Panc1 (cell line): ENCODE measurements around the gene EPHX1. TPM values are rescaled to one million over a fixed set of nuclear protein-coding genes. Genes with fewer than 3 reads are reported as not detected.

Experiments
- ATAC-seq: fragments of 200-7000 bp; cut with Tn5 transposase; 2 replicates; pipeline ENCODE4 v1.9.1; 2020; ENCODE audit warnings: mild to moderate bottlenecking, moderate library complexity
- BruUV-seq: library from RNA; stranded (reverse); fragments of 400-500 nt; replicated peaks from 2 replicates; lab custom pipeline; 2021; lab: Mats Ljungman, UMichigan
- CTCF ChIA-PET: fragments of 300-600 bp; sonication (Branson Sonifier 250); formaldehyde crosslinking; loops from one replicate; lab custom pipeline; 2022; ENCODE audit warnings: antibody characterized with exemption; lab: Charles Lee
- POLR2A ChIA-PET: fragments of 300-600 bp; sonication (Branson Sonifier 250); formaldehyde crosslinking; loops from one replicate; lab custom pipeline; 2022; ENCODE audit warnings: antibody characterized with exemption; lab: Charles Lee
- DNase-seq: peaks from one replicate; pipeline ENCODE4 v3.0.0-alpha.2; 2010; ENCODE audit warnings: low read depth, low spot score
- H3K27ac ChIP-seq: 2 replicates; pipeline ENCODE4 v1.5.1; 2011; ENCODE audit warnings: mild to moderate bottlenecking, low read length, inconsistent platforms
- H3K27me3 ChIP-seq: fragments of 200-500 bp; sonication (Bioruptor generic); 2 replicates; pipeline ENCODE4 v1.6.0; 2014; ENCODE audit warnings: low read length, inconsistent platforms; ENCODE audit not compliant: control insufficient read depth, insufficient read depth
- H3K36me3 ChIP-seq: fragments of 200-500 bp; sonication (Bioruptor generic); 2 replicates; pipeline ENCODE4 v1.5.1; 2014; ENCODE audit warnings: inconsistent platforms, mild to moderate bottlenecking, low read length, moderate library complexity; ENCODE audit not compliant: control insufficient read depth, insufficient read depth
- H3K4me1 ChIP-seq: 2 replicates; pipeline ENCODE4 v1.5.1; 2011; ENCODE audit warnings: inconsistent platforms, mild to moderate bottlenecking, low read length, moderate library complexity; ENCODE audit not compliant: control insufficient read depth, insufficient read depth
- H3K4me3 ChIP-seq, 2 experiments: 2 replicates each; pipeline ENCODE4 v1.5.1; 2011 to 2012; ENCODE audit warnings: low read depth in 2 of 2, low read length in 2 of 2, mild to moderate bottlenecking in 2 of 2, inconsistent platforms in 1 of 2, moderate library complexity in 1 of 2
- H3K9me3 ChIP-seq: fragments of 200-500 bp; sonication (Bioruptor generic); 2 replicates; pipeline ENCODE4 v1.5.1; 2014; ENCODE audit warnings: low read depth, mild to moderate bottlenecking, inconsistent platforms, low read length, moderate library complexity; ENCODE audit not compliant: control insufficient read depth, insufficient read depth
- POLR2AphosphoS5 ChIP-seq: IDR thresholded peaks from 2 replicates; pipeline ENCODE4 v1.6.1; 2012; ENCODE audit warnings: mild to moderate bottlenecking, low read depth, low read length, moderate library complexity
- SIN3A ChIP-seq: IDR thresholded peaks from 2 replicates; pipeline ENCODE4 v1.6.1; 2012; ENCODE audit warnings: low read depth, mild to moderate bottlenecking, low read length, moderate library complexity, borderline replicate concordance; ENCODE audit not compliant: insufficient read depth
- TCF7L2 ChIP-seq: IDR thresholded peaks from 2 replicates; pipeline ENCODE4 v1.6.1; 2011; ENCODE audit warnings: mild to moderate bottlenecking, low read depth, low read length, inconsistent platforms
- in situ Hi-C: cut with HindIII; loops from 2 replicates; pipeline ENCODE4 v1.10.0; 2016; ENCODE audit warnings: low sequenced_read_pairs, low pct_unique_long_range_greater_than_20kb
- intact Hi-C: fragments of 100-400 bp; cut with micrococcal nuclease; formaldehyde crosslinking; loops from one replicate; pipeline ENCODE4 v1.10.0; 2022; ENCODE audit not compliant: unreplicated experiment
- total RNA-seq: library from RNA; stranded (reverse); gene quantifications from one replicate; pipeline ENCODE4 v1.2.1, GENCODE V29; 2021; ENCODE audit not compliant: unreplicated experiment
- TF ChIP-seq, protein P1 (sequence below): fragments of 450-650 bp; IDR thresholded peaks from 2 replicates; pipeline ENCODE4 v1.5.1; 2017; ENCODE audit warnings: mild to moderate bottlenecking
- TF ChIP-seq, protein P2 (sequence below), 2 experiments: IDR thresholded peaks; 2 replicates each; pipeline ENCODE4 v1.6.1; 2011 to 2012; ENCODE audit warnings: low read depth in 2 of 2, control low read depth in 1 of 2, low read length in 1 of 2, mild to moderate bottlenecking in 1 of 2, moderate library complexity in 1 of 2; ENCODE audit not compliant: insufficient read depth in 1 of 2

Gene EPHX1
- total RNA-seq, 1 experiment from 2014 or later = 76.4 TPM

GRCh38 chr1:225763716-225764548 is 46.0 kb upstream of the EPHX1 start:
- no peak for DNase-seq
- TF ChIP-seq TCF7L2 = no peak
- TF ChIP-seq SIN3A = no peak
- no peak for TF ChIP-seq POLR2AphosphoS5
- TF ChIP-seq, protein P1, sequence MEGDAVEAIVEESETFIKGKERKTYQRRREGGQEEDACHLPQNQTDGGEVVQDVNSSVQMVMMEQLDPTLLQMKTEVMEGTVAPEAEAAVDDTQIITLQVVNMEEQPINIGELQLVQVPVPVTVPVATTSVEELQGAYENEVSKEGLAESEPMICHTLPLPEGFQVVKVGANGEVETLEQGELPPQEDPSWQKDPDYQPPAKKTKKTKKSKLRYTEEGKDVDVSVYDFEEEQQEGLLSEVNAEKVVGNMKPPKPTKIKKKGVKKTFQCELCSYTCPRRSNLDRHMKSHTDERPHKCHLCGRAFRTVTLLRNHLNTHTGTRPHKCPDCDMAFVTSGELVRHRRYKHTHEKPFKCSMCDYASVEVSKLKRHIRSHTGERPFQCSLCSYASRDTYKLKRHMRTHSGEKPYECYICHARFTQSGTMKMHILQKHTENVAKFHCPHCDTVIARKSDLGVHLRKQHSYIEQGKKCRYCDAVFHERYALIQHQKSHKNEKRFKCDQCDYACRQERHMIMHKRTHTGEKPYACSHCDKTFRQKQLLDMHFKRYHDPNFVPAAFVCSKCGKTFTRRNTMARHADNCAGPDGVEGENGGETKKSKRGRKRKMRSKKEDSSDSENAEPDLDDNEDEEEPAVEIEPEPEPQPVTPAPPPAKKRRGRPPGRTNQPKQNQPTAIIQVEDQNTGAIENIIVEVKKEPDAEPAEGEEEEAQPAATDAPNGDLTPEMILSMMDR = no peak
- TF ChIP-seq, protein P2, sequence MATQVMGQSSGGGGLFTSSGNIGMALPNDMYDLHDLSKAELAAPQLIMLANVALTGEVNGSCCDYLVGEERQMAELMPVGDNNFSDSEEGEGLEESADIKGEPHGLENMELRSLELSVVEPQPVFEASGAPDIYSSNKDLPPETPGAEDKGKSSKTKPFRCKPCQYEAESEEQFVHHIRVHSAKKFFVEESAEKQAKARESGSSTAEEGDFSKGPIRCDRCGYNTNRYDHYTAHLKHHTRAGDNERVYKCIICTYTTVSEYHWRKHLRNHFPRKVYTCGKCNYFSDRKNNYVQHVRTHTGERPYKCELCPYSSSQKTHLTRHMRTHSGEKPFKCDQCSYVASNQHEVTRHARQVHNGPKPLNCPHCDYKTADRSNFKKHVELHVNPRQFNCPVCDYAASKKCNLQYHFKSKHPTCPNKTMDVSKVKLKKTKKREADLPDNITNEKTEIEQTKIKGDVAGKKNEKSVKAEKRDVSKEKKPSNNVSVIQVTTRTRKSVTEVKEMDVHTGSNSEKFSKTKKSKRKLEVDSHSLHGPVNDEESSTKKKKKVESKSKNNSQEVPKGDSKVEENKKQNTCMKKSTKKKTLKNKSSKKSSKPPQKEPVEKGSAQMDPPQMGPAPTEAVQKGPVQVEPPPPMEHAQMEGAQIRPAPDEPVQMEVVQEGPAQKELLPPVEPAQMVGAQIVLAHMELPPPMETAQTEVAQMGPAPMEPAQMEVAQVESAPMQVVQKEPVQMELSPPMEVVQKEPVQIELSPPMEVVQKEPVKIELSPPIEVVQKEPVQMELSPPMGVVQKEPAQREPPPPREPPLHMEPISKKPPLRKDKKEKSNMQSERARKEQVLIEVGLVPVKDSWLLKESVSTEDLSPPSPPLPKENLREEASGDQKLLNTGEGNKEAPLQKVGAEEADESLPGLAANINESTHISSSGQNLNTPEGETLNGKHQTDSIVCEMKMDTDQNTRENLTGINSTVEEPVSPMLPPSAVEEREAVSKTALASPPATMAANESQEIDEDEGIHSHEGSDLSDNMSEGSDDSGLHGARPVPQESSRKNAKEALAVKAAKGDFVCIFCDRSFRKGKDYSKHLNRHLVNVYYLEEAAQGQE (IDR thresholded peaks at IDR 0.05; ENCODE audit: insufficient read depth in 1 of 2, low read depth in 2 of 2, low read length in 1 of 2) = no peak
- ChIA-PET CTCF (interaction anchor here (0.7 kb wide), 1 partner anchor 8 kb away, joined by 9 read pairs; no protein-coding TSS in a partner anchor), POLR2A (interaction anchor here (0.5 to 1.1 kb wide), 4 partner anchors 18 to 258 kb away, joined by 3 to 12 read pairs (median 3); no protein-coding TSS in a partner anchor)
- no peaks in the 10 kb centered on the region for H3K27me3 ChIP-seq
- no peaks in the 10 kb centered on the region for H3K9me3 ChIP-seq
- in situ Hi-C loops = no loop called here
- BruUV-seq = no TSS peak
- peaks cover 21% of the 10 kb centered on the region for H3K4me1 ChIP-seq
- no peak overlapping the region for H3K4me3 ChIP-seq
- no peak overlapping the region for H3K27ac ChIP-seq
- intact Hi-C loops = no loop called here
- peak; percentile 27; the same call in 1 of the 2 replicates for ATAC-seq
- H3K36me3 ChIP-seq = no peaks in the 10 kb centered on the region

DNA sequence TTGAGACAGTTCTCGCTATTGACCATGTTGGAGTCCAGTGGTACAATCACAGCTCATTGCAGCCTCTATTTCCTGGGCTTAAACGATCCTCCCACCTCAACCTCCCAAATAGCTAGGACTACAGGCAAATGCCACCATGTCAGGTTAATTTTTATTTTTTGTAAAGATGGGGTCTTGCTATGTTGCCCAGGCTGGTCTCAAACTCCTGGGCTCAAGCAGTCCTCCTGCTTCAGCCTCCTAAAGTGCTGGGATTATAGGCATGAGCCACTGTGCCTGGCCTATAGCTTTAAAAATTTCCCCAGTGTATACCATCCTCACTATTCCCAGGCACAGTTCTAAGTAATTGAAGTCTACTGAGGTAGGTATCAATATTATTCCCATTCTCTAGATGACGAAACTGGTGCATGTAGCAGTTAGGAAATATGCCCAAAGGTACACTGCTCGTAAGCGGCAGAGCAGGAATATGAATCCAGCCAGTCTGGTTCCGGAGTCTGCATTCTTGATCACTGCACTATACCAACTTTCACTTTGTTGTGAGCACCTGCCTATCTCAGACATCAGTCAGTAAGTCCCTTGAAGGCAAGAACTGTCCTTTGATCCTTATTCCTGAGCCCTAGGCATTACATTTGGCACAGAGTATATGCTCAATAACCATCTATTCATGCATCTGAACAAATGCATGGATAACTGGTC is 43.8 kb upstream of the EPHX1 start:
- Histone ChIP-seq H3K36me3 (no peaks in the 10 kb centered on the region), H3K27me3 (no peaks in the 10 kb centered on the region), H3K9me3 (no peaks in the 10 kb centered on the region), H3K27ac (peak overlapping the region; percentile 61), H3K4me3 (no peak overlapping the region), H3K4me1 (peaks cover 26% of the 10 kb centered on the region)
- no peak for ATAC-seq
- ChIA-PET POLR2A (no interaction called here), CTCF (no interaction called here)
- TF ChIP-seq POLR2AphosphoS5 (no peak), SIN3A (no peak), TCF7L2 (no peak)
- TF ChIP-seq, protein P1 = no peak
- TF ChIP-seq, protein P2 (IDR thresholded peaks at IDR 0.05; ENCODE audit: insufficient read depth in 1 of 2, low read depth in 2 of 2, low read length in 1 of 2) = no peak
- intact Hi-C loops = no loop called here
- in situ Hi-C loops = no loop called here
- DNase-seq = no peak
- no TSS peak for BruUV-seq
